Stimulated activated CD4-positive, alpha-beta T cell treated with anti-CD3 and anti-CD28 coated beads, Interleukin-15, amount 100 ng/mL, for 48 hours (primary cell): ENCODE results near the gene FHIT.

Experiments
- DNase-seq, 2 donors: peaks; one replicate each; pipeline ENCODE4 v3.0.0-alpha.2; 2020; ENCODE audit warnings: low read depth in 2 of 2

FHIT gene

GRCh38 chr3:60175680-60176079 lies 1075.6 kb downstream of the FHIT start:
- no peak for DNase-seq

- DNase-seq = no peak
Measured at GRCh38 chr3:60169755-60170154, 1081.5 kb downstream of the FHIT start.

- no peak for DNase-seq
Measured at GRCh38 chr3:60167186-60167585, 1084.1 kb downstream of the FHIT start.

DNA sequence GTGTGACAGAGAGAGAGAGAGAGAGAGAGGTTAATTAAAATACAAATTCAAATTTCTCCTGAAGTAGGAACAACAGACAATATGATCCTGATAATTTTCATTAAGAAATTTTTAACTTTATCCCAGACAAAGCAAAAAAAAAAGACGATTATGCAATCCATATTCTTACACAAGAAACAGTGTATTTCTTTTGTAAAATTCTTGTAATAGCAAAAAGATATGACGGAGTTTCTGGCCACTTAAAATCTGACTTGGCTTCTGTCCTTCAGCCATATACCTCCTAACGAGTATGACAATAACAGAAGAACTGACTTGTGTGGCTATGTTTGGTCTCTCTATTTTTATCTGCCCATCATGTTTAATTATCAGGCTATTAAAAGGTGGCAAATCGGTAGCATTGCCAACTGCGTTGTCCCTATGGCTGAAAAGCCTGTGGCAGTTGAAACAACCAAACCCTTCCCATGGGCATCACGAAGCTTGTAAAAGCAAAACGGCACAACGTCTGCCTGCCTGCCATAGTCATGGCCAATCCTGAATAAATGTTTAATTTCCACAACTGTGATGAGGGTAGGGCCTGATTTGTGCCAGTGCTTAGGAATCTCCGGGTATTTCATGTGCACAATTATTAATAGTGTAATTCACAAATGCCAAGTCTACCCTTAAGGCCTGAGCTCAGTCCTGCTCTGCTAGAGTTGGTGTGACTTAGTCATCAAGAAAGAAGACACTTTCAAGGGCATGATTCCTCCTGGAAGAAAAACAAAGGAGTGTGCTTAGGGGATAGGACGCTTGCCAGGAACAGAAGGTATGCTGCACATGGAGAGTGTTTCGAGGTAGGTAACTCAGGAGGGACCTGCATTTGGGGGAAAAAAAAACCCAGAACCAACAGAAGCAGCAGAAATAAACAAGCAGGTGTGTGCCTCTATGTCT lies 1090.2 kb downstream of the FHIT start:
- DNase-seq = no peak

DNA sequence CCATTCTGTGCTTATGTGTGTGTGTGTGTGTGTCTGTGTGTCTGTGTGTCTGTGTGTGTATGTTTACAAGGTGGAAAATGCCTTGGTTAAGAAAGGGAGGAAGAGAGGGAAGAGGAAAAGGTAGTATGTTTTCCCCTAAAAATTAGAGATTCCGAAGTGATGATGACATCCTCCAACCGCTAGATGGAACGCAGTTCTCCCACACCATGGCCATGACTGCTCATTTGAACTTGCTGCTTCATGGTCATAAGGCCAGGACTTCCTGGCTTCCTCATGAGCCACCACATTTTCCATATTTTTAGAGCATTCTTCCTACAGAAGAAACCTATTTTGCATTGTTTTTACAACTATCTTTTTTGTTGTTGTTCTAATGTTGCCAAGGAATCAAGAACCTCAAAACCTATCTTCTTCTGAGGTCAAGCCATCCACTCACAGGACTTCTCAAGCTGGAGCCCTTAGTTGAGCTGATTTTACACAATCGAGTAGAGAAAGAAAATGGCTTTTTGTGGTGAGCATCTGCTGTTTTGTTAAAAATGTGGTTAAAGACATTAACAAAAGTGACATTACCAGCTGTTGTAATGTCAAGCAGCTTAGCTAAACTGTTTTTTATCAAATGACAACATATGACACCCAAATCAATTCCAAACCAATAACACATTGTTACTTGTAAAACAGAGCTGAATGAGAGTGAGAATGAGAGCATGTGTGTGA lies 1091.0 kb downstream of the FHIT start:
- DNase-seq = no peak

GRCh38 chr3:60158035-60158434 lies 1093.2 kb downstream of the FHIT start:
- no peak for DNase-seq

- DNase-seq = no peak
Measured at GRCh38 chr3:60154011-60154410, 1097.2 kb downstream of the FHIT start.

DNA sequence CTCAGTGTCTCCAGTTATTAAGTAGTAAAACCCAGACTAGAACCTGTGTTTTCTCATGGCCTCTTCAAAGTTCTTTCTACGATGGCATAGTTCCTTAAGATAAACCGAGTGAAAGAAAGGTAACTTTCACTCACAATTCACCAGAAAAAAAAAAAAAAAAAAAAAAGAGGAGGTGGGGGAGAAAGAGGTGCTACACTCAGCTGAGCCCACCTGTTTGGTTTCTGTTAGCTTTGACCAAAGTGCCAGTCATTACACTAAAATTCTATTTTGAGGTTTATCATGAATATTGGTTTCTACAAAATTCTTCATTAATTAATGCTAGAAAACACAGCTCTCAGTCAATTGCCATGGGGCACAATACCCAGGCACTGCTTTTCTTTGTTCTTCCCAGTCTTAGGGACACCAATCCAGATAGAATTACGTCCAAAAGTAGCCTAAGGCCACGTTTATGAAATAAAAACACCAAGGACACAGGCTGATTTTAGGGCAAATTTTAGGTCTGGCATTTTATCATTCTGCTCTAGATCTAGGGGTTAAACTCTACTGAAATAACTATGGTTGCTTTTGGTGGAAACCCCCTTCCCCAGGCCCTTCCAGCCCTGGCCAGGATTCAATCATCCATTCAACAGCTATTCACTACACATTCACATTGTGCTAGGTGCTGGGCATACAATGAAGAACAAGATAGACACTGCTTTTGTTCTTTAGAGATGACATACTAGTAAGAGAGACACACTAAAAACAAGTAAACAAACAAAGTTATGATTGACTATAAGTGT lies 1097.8 kb downstream of the FHIT start:
- DNase-seq = no peak

DNA sequence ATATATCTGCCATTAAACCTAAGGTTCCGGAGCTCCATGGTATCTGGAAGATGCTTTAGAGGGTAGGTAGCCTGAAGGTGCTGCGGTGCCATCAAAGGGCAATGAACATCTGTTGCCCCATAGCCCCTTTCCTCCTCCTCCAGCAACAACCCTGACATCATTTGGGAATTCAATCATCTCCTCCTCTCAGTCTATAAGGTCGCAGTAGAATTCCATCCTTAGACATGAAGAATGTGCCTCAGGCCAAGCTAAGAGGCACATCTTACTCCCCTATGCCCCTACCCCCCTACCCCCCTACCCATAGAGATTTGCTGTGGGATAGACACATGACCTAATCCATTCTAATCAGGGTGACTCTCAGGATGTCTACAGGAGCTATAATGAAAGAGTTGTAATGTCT lies 1101.8 kb downstream of the FHIT start:
- DNase-seq = no peak

DNA sequence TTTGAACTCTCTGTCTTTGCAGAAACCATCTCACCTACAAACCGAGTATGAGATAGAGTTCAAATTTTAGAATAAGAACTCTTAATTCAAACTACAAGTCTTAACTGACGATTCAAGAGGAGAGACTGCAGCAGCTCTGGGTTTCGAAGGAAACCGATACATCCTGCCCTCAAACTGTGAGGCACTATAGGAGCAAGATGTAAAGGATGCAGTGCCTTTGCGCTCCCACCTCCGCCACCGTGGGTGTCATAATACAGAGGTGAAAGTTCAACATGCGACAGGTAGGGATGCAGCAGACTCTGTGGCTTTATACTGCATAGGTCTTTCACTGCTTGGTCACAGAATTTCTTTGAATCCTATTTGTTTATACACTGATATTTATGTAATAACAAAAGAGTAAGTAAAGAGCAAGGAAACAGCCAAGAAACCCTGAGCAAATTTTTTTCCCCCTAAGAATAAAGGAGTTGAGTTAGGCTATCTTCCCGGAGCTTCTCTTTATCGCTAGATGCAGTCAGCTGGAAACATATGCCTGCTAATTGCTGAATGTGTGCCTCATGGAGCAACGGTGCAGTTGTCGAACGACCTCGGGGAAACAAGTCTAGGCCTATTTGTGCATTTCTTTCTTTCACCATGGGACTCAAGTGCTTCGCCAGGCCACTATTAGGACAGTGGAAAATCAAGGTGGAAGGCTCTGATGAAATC lies 1103.9 kb downstream of the FHIT start:
- DNase-seq = no peak

GRCh38 chr3:60146121-60146520 lies 1105.1 kb downstream of the FHIT start:
- DNase-seq = no peak

DNA sequence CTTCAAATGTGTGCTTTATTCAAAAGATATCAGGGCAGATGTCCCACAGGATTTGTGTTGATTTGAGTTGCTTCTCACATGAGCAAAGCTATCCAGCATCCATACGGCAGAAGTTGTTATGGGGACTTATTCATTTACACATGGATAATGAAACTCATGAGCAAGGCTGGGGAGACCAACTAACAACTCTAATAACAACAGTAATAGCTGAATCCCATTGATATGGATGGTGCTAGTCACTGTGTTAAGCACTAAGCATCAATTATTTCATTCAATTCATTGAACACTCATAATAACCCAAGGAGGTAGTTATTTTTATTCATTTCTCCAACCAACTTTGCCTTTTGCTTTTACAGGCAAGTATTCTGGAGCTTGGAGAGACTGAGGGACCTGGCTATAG lies 1107.2 kb downstream of the FHIT start:
- DNase-seq = no peak

DNA sequence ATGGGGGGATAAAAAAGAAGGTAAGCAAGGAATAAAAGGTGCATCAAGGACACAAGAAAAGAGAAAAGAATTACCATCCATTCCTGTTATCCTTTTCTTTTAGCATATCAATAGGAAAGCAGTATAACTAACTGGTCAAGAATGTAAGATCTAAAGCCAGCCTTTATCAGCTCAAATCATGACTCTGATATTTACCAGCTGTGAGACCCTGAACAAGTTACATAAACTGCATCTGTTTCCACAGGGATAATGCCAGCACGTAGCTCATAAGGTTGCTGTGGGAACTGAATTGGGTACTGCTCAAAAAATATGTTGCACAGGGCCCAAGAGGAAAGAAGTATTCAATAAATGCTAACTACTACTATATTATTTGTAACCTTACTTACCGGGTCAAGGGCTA lies 1109.2 kb downstream of the FHIT start:
- DNase-seq = no peak

- peak in 1 of 2 donors; percentile 3 for DNase-seq
Measured at GRCh38 chr3:60140160-60140559, 1111.1 kb downstream of the FHIT start.

- no peak for DNase-seq
Measured at GRCh38 chr3:60136601-60137000, 1114.7 kb downstream of the FHIT start.

DNA sequence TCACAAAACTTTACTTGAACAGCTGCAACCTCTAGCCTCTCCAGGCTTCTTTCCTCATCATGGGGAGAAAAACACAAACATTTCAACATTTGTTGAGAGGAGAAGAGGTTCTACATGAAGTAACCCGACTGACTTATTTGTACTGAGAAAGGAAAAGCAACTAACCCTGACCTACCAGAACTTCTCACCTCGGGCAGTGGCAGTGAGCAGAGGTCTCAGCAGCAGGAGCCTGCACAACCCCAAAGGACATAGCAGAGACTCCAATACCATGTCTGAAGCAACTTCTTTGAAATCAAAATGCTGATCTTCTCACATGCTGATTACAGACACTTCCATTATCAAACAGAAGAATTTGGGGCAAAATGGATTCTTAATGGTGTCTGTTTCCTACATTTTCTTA lies 1115.8 kb downstream of the FHIT start:
- no peak for DNase-seq

- DNase-seq = no peak
Measured at GRCh38 chr3:60133269-60134162, 1117.7 kb downstream of the FHIT start.

DNA sequence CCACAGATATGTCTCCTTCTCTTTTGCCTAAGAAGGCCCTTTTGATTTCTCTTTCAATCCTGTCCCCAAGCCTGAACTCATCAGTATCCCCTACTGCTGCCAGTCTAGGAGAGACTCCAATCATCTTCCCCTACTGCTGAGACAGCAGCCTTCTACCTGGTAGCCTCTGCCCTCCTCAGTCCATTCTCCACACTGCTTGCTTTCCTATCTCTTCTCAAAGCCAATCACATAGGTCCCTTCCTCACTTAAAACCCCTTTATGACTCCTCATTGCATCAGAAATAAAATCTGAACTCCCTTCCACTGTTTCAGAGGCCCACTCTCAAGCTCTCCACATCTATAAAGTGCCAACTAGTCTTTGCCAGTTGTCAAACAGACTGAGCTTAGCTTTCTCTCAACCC lies 1119.6 kb downstream of the FHIT start:
- DNase-seq = no peak

DNA sequence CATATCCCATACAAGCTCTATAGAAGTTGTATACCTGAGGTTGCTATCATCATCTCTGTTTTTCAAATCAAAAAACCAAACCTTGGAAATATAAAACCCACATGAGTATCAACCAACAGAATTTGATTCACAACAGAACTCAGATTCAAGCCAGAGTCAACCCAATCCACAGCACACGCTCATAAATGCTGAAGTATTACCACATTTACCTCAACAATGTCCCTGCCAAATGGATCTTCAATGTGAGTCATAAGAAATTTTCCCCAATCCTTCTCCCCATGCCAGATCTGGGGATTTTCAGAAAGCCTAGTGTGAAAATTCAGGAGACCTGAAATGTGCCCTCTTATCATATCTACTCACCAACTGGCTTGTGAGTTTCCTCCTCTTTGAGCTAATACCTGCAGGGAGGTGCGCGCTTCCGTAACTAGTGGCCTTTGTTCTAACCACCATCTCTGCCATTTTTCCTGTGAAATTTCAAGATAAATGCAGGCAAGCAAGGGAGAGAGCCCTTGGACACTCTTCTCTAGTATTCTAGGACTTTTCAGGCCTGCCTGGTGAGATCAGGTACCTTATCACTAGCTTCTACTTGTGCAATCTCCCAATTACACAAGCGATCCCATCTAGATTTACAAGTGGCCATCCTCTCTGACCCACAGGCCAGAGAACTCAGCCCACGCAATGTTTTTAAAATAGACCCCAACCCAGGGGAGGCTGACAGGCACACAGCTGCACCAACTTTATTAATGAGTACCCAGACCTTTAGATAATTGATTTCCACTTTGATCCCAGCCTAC lies 1124.5 kb downstream of the FHIT start:
- DNase-seq = no peak

GRCh38 chr3:60125686-60126085 lies 1125.6 kb downstream of the FHIT start:
- DNase-seq = no peak
